HEK293 (cell line): Measurements from ENCODE around the gene SLC49A3.

ENCODE experiments used
- ELK4 ChIP-seq: IDR thresholded peaks from 2 replicates; pipeline ENCODE4 v1.6.1; 2011; ENCODE audit warnings: mild to moderate bottlenecking, low read depth, low read length, borderline replicate concordance
- HOXC10 ChIP-seq: sonication (generic); formaldehyde crosslinking; IDR thresholded peaks from 2 replicates; pipeline ENCODE4 v1.8.1; 2023; ENCODE audit warnings: mild to moderate bottlenecking, missing genetic modification reagents
- TRIM28 ChIP-seq: IDR thresholded peaks from 2 replicates; pipeline ENCODE4 v1.6.1; 2011; ENCODE audit warnings: low read length, control low read depth, borderline replicate concordance
- ZNF16 ChIP-seq: fragments of 450-650 bp; formaldehyde crosslinking; IDR thresholded peaks from 2 replicates; pipeline ENCODE4 v1.5.1; 2016; ENCODE audit warnings: low read depth, missing biosample characterization, missing genetic modification characterization
- TF ChIP-seq, protein P1 (sequence below): fragments of 450-650 bp; formaldehyde crosslinking; IDR thresholded peaks from 2 replicates; pipeline ENCODE4 v1.5.1; 2016; ENCODE audit warnings: missing biosample characterization, missing genetic modification characterization
- TF ChIP-seq, protein P2 (sequence below): fragments of 450-650 bp; formaldehyde crosslinking; IDR thresholded peaks from 2 replicates; pipeline ENCODE4 v1.5.1; 2016; ENCODE audit warnings: missing biosample characterization, missing genetic modification characterization

GRCh38 chr4:732486-732885, 43.5 kb upstream of the SLC49A3 start:
- TF ChIP-seq, protein P1, sequence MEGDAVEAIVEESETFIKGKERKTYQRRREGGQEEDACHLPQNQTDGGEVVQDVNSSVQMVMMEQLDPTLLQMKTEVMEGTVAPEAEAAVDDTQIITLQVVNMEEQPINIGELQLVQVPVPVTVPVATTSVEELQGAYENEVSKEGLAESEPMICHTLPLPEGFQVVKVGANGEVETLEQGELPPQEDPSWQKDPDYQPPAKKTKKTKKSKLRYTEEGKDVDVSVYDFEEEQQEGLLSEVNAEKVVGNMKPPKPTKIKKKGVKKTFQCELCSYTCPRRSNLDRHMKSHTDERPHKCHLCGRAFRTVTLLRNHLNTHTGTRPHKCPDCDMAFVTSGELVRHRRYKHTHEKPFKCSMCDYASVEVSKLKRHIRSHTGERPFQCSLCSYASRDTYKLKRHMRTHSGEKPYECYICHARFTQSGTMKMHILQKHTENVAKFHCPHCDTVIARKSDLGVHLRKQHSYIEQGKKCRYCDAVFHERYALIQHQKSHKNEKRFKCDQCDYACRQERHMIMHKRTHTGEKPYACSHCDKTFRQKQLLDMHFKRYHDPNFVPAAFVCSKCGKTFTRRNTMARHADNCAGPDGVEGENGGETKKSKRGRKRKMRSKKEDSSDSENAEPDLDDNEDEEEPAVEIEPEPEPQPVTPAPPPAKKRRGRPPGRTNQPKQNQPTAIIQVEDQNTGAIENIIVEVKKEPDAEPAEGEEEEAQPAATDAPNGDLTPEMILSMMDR: no peak
- TF ChIP-seq, protein P2, sequence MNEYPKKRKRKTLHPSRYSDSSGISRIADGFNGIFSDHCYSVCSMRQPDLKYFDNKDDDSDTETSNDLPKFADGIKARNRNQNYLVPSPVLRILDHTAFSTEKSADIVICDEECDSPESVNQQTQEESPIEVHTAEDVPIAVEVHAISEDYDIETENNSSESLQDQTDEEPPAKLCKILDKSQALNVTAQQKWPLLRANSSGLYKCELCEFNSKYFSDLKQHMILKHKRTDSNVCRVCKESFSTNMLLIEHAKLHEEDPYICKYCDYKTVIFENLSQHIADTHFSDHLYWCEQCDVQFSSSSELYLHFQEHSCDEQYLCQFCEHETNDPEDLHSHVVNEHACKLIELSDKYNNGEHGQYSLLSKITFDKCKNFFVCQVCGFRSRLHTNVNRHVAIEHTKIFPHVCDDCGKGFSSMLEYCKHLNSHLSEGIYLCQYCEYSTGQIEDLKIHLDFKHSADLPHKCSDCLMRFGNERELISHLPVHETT (tag by site-specific recombination): no peak
- TF ChIP-seq TRIM28 (no peak), ZNF16 (no peak), ELK4 (no peak), HOXC10 (CRISPR knock-in tag) (no peak)
